Tibial nerve (tissue), 4 donors: ENCODE data around the gene CRTC3.
A peak's percentile ranks its signal among the peaks of the same experiment; 100 is the strongest.

Source experiments
- CTCF ChIP-seq, 5 experiments: fragments of 200-600 bp in 3 of 5; fragments of 450-650 bp in 2 of 5; sonication (generic) in 3 of 5; IDR thresholded peaks; one replicate each; pipeline ENCODE4 v1.5.1; 2016 to 2019; ENCODE audit warnings: antibody characterized with exemption in 5 of 5, mild to moderate bottlenecking in 3 of 5, moderate library complexity in 2 of 5
- EP300 ChIP-seq, 2 donors: sonication (generic); formaldehyde crosslinking; IDR thresholded peaks; one replicate each; pipeline ENCODE4 v1.6.1; 2017; ENCODE audit warnings: antibody characterized with exemption in 2 of 2, mild to moderate bottlenecking in 1 of 2
- POLR2A ChIP-seq, 2 donors: fragments of 450-650 bp; IDR thresholded peaks; one replicate each; pipeline ENCODE4 v1.6.1; 2017; ENCODE audit warnings: antibody characterized with exemption in 2 of 2, mild to moderate bottlenecking in 2 of 2, moderate library complexity in 2 of 2

DNA sequence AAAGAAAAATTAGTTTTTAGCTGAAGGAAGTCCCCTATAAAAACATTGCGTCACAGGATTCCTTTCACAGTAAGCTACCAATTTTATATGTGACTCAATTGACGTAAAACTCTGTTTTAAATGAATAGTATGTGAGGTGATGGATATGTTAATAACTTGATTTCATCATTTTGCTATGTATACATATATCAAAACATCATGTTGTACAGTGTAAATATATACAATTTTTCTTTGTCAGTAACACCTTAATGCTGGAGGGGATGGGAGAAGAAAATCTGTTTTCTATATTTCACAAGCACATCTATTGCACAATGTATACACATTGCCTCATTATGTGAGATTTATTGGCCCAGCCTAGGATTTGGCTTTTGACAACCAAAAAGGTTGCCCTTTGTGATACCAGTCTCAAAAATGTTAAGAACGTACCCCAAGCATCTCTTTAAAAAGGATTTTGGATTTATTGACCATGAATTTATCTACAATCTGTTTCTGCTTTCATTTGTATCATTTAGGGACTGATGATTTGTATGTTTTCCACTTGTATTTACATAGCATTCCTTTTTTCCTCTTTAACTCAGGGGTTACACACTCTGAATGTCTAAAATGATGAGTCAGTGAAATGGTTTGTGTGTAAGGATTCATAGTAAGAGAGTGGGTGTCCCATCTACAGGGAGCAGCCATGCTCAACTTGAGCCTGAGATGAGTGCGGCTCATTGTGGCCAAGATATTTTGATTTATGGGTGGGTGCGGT lies 62.6 kb downstream of the CRTC3 start:
- TF ChIP-seq CTCF (IDR thresholded peaks at IDR 0.05) (no peak), POLR2A (IDR thresholded peaks at IDR 0.05) (no peak), EP300 (IDR thresholded peaks at IDR 0.05) (peak in 1 of 2 donors; percentile 39)
